Ovary (tissue), 9 donors: ENCODE data around the gene ABCG8. TPM values are rescaled to one million over a fixed set of nuclear protein-coding genes. Genes with fewer than 3 reads are reported as not detected.

Experiments
- DNase-seq, 5 donors: peaks; one replicate each; pipeline ENCODE4 v3.0.0-alpha.2; 2019 to 2020
- H3K27ac ChIP-seq, 2 donors: fragments of 200-600 bp; one replicate each; pipeline versions ENCODE4 v1.5.1 to v1.8.0; 2019 to 2022
- H3K27me3 ChIP-seq: fragments of 200-600 bp; one replicate; pipeline ENCODE4 v1.8.0; 2022
- H3K36me3 ChIP-seq: fragments of 200-600 bp; sonication (generic); one replicate; pipeline ENCODE4 v1.5.1; 2019
- H3K4me1 ChIP-seq: one replicate; pipeline ENCODE4 v1.8.1; 2013; ENCODE audit warnings: mild to moderate bottlenecking, moderate library complexity; ENCODE audit not compliant: insufficient read depth
- H3K4me3 ChIP-seq: fragments of 200-600 bp; sonication (generic); one replicate; pipeline ENCODE4 v1.5.1; 2017
- H3K9me3 ChIP-seq, 2 donors: fragments of 200-600 bp in 1 of 2; sonication (generic) in 1 of 2; one replicate each; pipeline versions ENCODE4 v1.5.1 to v1.8.1; 2013 to 2019; ENCODE audit warnings: mild to moderate bottlenecking in 1 of 2, moderate library complexity in 1 of 2
- EP300 ChIP-seq: sonication (generic); formaldehyde crosslinking; IDR thresholded peaks from one replicate; pipeline ENCODE4 v1.6.1; 2017; ENCODE audit warnings: antibody characterized with exemption
- POLR2A ChIP-seq: fragments of 450-650 bp; IDR thresholded peaks from one replicate; pipeline ENCODE4 v1.6.1; 2017; ENCODE audit warnings: antibody characterized with exemption, mild to moderate bottlenecking, moderate library complexity
- WGBS, 3 donors: extraction: QIAGEN DNeasy Blood & Tissue Kit in 1 of 3; methylation state at CpG; one replicate each; pipeline versions ENCODE4 v1.1.5 to v1.1.7; 2013 to 2017; 5-methylcytosine and 5-hydroxymethylcytosine counted together
- intact Hi-C, 4 donors: fragments of 100-400 bp; cut with DNase I; formaldehyde crosslinking; loops; one replicate each; pipeline versions ENCODE4 v1.11.0 to v1.15.1; 2022 to 2023
- polyA plus RNA-seq, 2 donors: library from polyadenylated mRNA; stranded (reverse); fragments of 200-250 nt in 1 of 2; fragments of 350-450 nt in 1 of 2; fragmentation: Illumina TruSeq in 1 of 2; extraction: RNeasy Lipid Tissue Mini Kit (QIAGEN cat#74804) in 1 of 2; gene quantifications; one replicate each; pipeline ENCODE4 v1.2.3, GENCODE V29; 2013 to 2014
- total RNA-seq, 7 donors: library from RNA; depleted of rRNA in 2 of 7; stranded (reverse); fragments of >200 nt in 2 of 7; fragmentation: NEBNext Ultra II Directional in 3 of 7; extraction: Animal tissue kit (Norgen Biotek cat#: 25700) in 3 of 7; gene quantifications; one replicate each; pipeline versions ENCODE4 v1.1.0 to v1.2.4, GENCODE V29; 2016 to 2023
- TF ChIP-seq, protein P1 (sequence below), 3 donors: fragments of 450-650 bp in 2 of 3; fragments of 200-600 bp in 1 of 3; IDR thresholded peaks; one replicate each; pipeline versions ENCODE4 v1.5.1 to v1.8.0; 2016 to 2022; ENCODE audit warnings: antibody characterized with exemption in 3 of 3, mild to moderate bottlenecking in 1 of 3
- donor health status: DM: no; HTN: no; CAD: no; lungs with moderate emphysema.
- donor health status: DM: no; HTN: no; CAD: no.
- donor health status: Bipolar disorder and iron deficiency.
- donor health status: DM: yes; HTN: yes; CAD: no.
- donor health status: DM: no; HTN: no; CAD: no.
- donor health status: DM: yes; HTN: yes; CAD: no.

Gene ABCG8
- total and polyA plus RNA-seq, 9 donors, result 0.02 to 0.08 (median 0.05) TPM; not detected in 6

- intact Hi-C loops, result no loop called here
Observed at GRCh38 chr2:43842866-43843226, 4.1 kb downstream of the ABCG8 start.

DNA sequence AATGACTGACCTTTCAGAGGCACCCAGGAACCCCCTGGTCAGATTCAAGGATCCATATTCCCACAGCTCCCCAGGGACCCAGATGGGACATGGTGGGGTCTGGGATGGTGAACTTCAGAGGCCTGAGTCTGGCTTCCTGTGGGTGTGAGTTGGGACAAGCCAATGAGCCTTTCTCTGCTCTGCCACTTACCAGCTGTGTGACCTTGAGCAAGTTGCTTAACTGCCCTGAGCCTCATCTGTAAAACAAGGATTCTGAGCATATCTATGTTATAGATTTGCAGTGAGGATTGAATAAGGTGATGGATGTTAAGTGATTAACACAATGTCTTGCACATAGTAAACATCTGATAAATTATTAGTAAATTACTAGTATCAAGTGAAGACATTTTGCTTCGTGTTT, 6.4 kb downstream of the ABCG8 start:
- Histone ChIP-seq H3K36me3 (no peaks in the 10 kb centered on the region), H3K4me3 (no peak overlapping the region), H3K27me3 (no peaks in the 10 kb centered on the region), H3K27ac (no peak overlapping the region), H3K4me1 (no peaks in the 10 kb centered on the region), H3K9me3 (no peaks in the 10 kb centered on the region)
- TF ChIP-seq POLR2A (no peak), EP300 (no peak)
- TF ChIP-seq, protein P1, sequence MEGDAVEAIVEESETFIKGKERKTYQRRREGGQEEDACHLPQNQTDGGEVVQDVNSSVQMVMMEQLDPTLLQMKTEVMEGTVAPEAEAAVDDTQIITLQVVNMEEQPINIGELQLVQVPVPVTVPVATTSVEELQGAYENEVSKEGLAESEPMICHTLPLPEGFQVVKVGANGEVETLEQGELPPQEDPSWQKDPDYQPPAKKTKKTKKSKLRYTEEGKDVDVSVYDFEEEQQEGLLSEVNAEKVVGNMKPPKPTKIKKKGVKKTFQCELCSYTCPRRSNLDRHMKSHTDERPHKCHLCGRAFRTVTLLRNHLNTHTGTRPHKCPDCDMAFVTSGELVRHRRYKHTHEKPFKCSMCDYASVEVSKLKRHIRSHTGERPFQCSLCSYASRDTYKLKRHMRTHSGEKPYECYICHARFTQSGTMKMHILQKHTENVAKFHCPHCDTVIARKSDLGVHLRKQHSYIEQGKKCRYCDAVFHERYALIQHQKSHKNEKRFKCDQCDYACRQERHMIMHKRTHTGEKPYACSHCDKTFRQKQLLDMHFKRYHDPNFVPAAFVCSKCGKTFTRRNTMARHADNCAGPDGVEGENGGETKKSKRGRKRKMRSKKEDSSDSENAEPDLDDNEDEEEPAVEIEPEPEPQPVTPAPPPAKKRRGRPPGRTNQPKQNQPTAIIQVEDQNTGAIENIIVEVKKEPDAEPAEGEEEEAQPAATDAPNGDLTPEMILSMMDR (IDR thresholded peaks at IDR 0.05), result no peak
- DNase-seq, result no peak
- WGBS, 3 donors, result 71 to 81% (median 75%) methylated on average over 1 of the region's 1 CpG
- intact Hi-C loops, result no loop called here

More at GRCh38 chr2:43842866-43843226, 4.1 kb downstream of the ABCG8 start:
- DNase-seq, result no peak
- WGBS, 3 donors, result 88 to 92% (median 91%) methylated on average over 9 of the region's 9 CpGs
- no peak overlapping the region for H3K4me3 ChIP-seq
- H3K9me3 ChIP-seq, result no peaks in the 10 kb centered on the region
- TF ChIP-seq POLR2A (no peak), EP300 (no peak)
- TF ChIP-seq, protein P1 (IDR thresholded peaks at IDR 0.05), result no peak
- no peak overlapping the region for H3K27ac ChIP-seq
- H3K27me3 ChIP-seq, result no peaks in the 10 kb centered on the region
- H3K36me3 ChIP-seq, result no peaks in the 10 kb centered on the region
- H3K4me1 ChIP-seq, result no peaks in the 10 kb centered on the region

- H3K27ac ChIP-seq, result no peak overlapping the region
- no peaks in the 10 kb centered on the region for H3K36me3 ChIP-seq
- no peaks in the 10 kb centered on the region for H3K27me3 ChIP-seq
- H3K4me3 ChIP-seq, result no peak overlapping the region
- no peaks in the 10 kb centered on the region for H3K9me3 ChIP-seq
- H3K4me1 ChIP-seq, result no peaks in the 10 kb centered on the region
- 89 to 92% (median 92%) methylated on average over 5 of the region's 5 CpGs for WGBS, 3 donors
- no peak for DNase-seq
- intact Hi-C loops, result no loop called here
- TF ChIP-seq, protein P1 (IDR thresholded peaks at IDR 0.05), result no peak
- TF ChIP-seq EP300, result no peak
- TF ChIP-seq POLR2A, result no peak
Observed at GRCh38 chr2:43846140-43846793, 7.5 kb downstream of the ABCG8 start.

DNA sequence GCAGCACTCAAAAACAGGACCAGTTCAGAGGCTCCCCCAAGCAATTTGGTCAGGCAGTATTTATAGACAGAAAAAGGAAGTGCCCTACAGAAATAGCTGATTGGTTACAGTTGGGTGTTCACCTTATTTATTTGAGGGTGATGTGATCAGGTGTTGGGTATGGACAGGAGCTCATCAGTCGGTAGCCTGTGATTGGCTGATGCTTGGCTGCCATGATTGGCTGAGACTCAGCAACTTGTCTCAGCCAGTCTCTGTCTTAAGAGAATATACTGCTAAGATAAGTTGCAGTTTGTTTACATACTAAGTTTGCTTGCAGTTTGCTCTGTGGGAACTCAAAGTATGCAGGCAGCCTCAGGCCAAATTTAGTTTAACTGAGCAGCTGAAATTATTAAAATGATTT, 9.4 kb downstream of the ABCG8 start:
- Histone ChIP-seq H3K27ac (no peak overlapping the region), H3K9me3 (no peaks in the 10 kb centered on the region), H3K4me3 (no peak overlapping the region), H3K4me1 (no peaks in the 10 kb centered on the region), H3K36me3 (no peaks in the 10 kb centered on the region), H3K27me3 (no peaks in the 10 kb centered on the region)
- DNase-seq, result no peak
- intact Hi-C loops, result no loop called here
- TF ChIP-seq POLR2A (no peak), EP300 (no peak)
- TF ChIP-seq, protein P1 (IDR thresholded peaks at IDR 0.05), result no peak
- WGBS, 3 donors, result 13 to 36% (median 23%) methylated on average over 1 of the region's 1 CpG
